Natural killer cell (primary cell): ENCODE measurements around the gene MARCHF5. TPM values are rescaled to one million over a fixed set of nuclear protein-coding genes. Genes with fewer than 3 reads are reported as not detected.

ENCODE experiments used
- ATAC-seq, 3 donors: fragments of 150-1000 bp in 2 of 3; fragments of 200-7000 bp in 1 of 3; cut with Tn5 transposase; 1 replicate in 1 of 3; 2 replicates in 2 of 3; pipeline ENCODE4 v1.10.0; 2021; ENCODE audit warnings: mild to moderate bottlenecking in 2 of 3, moderate library complexity in 2 of 3
- DNase-seq, 2 donors: peaks; one replicate each; pipeline versions ENCODE4 v3.0.0 to v3.0.0-alpha.2; 2013 to 2021; ENCODE audit warnings: mixed read lengths in 1 of 2
- H3K27ac ChIP-seq: one replicate; pipeline ENCODE4 v1.5.1; 2013; ENCODE audit warnings: mild to moderate bottlenecking, low read length
- H3K27me3 ChIP-seq: one replicate; pipeline ENCODE4 v1.6.1; 2013; ENCODE audit warnings: low read length; ENCODE audit not compliant: control insufficient read depth, insufficient read depth
- H3K36me3 ChIP-seq: one replicate; pipeline ENCODE4 v1.6.1; 2013; ENCODE audit warnings: low read length; ENCODE audit not compliant: control insufficient read depth, insufficient read depth
- H3K4me1 ChIP-seq: one replicate; pipeline ENCODE4 v1.6.1; 2013; ENCODE audit warnings: low read length; ENCODE audit not compliant: control insufficient read depth, insufficient read depth
- H3K4me3 ChIP-seq: one replicate; pipeline ENCODE4 v1.5.1; 2013; ENCODE audit warnings: low read length
- H3K9me3 ChIP-seq: one replicate; pipeline ENCODE4 v1.6.1; 2013; ENCODE audit warnings: low read length; ENCODE audit not compliant: control insufficient read depth, insufficient read depth
- H3K27ac Mint-ChIP-seq, 2 donors: one replicate each; pipeline ENCODE4 v1.8.0; 2022; ENCODE audit warnings: mild to moderate bottlenecking in 2 of 2, mixed read lengths in 2 of 2, moderate library complexity in 1 of 2
- H3K27me3 Mint-ChIP-seq, 2 donors: one replicate each; pipeline ENCODE4 v1.8.0; 2022; ENCODE audit warnings: low read depth in 2 of 2, mixed read lengths in 2 of 2
- H3K36me3 Mint-ChIP-seq: one replicate; pipeline ENCODE4 v1.8.0; 2022; ENCODE audit warnings: mixed read lengths
- H3K4me1 Mint-ChIP-seq, 2 donors: one replicate each; pipeline ENCODE4 v1.8.0; 2022; ENCODE audit warnings: mixed read lengths in 2 of 2
- H3K4me3 Mint-ChIP-seq: one replicate; pipeline ENCODE4 v1.8.0; 2022; ENCODE audit warnings: mild to moderate bottlenecking, moderate library complexity, mixed read lengths
- H3K9me3 Mint-ChIP-seq, 2 donors: one replicate each; pipeline ENCODE4 v1.8.0; 2022; ENCODE audit warnings: mixed read lengths in 2 of 2
- CTCF ChIP-seq: fragments of 200-600 bp; IDR thresholded peaks from one replicate; pipeline ENCODE4 v1.8.0; 2022; ENCODE audit warnings: antibody characterized with exemption
- WGBS: methylation state at CpG from one replicate; pipeline ENCODE4 v1.1.7; 2013; ENCODE audit warnings: missing lambda C conversion rate; ENCODE audit not compliant: insufficient coverage; 5-methylcytosine and 5-hydroxymethylcytosine counted together
- intact Hi-C: fragments of 100-400 bp; cut with micrococcal nuclease; formaldehyde crosslinking; loops from one replicate; pipeline ENCODE4 v1.14.2; 2022
- total RNA-seq, 4 donors: library from RNA; stranded (reverse); fragments of 120-200 nt in 1 of 4; gene quantifications; one replicate each; pipeline versions ENCODE4 v1.2.3 to v1.2.4, GENCODE V29; 2013 to 2022

MARCHF5 gene
- total RNA-seq, 3 donors from 2014 or later (not counting 1 experiment from before 2014, with no cell fraction given) = 28.0 to 38.6 (median 32.9) TPM

- ATAC-seq = no peak
- intact Hi-C loops = no loop called here
- TF ChIP-seq CTCF = no peak
- Histone ChIP-seq H3K27me3 (no peaks in the 10 kb centered on the region), H3K9me3 (no peaks in the 10 kb centered on the region), H3K36me3 (no peaks in the 10 kb centered on the region), H3K4me3 (no peak overlapping the region), H3K27ac (no peak overlapping the region), H3K4me1 (no peaks in the 10 kb centered on the region)
- Mint-ChIP-seq H3K4me1 (peaks cover 0 to 13% of the 10 kb centered on the region in 2 donors), H3K4me3 (no peak overlapping the region), H3K9me3 (no peaks in the 10 kb centered on the region), H3K27ac (no peak overlapping the region), H3K27me3 (no peaks in the 10 kb centered on the region), H3K36me3 (no peaks in the 10 kb centered on the region)
- 92% methylated on average over 2 of the region's 2 CpGs for WGBS
- DNase-seq = no peak
Measured at GRCh38 chr10:92268748-92269147, 22.2 kb upstream of the MARCHF5 start.

- no peaks in the 10 kb centered on the region for H3K27me3 Mint-ChIP-seq
- Histone ChIP-seq H3K4me1 (no peaks in the 10 kb centered on the region), H3K27ac (no peak overlapping the region), H3K4me3 (no peak overlapping the region), H3K27me3 (no peaks in the 10 kb centered on the region), H3K36me3 (no peaks in the 10 kb centered on the region), H3K9me3 (no peaks in the 10 kb centered on the region)
- WGBS = 95% methylated on average over 3 of the region's 3 CpGs
- ATAC-seq (no peak), DNase-seq (no peak)
- peaks cover 1 to 12% of the 10 kb centered on the region in 2 donors for H3K4me1 Mint-ChIP-seq
- no peak for TF ChIP-seq CTCF
- no peak overlapping the region for H3K4me3 Mint-ChIP-seq
- no peaks in the 10 kb centered on the region for H3K9me3 Mint-ChIP-seq
- no peaks in the 10 kb centered on the region for H3K36me3 Mint-ChIP-seq
- intact Hi-C loops = no loop called here
- H3K27ac Mint-ChIP-seq = no peak overlapping the region
Measured at GRCh38 chr10:92274071-92274470, 16.9 kb upstream of the MARCHF5 start.

- Histone ChIP-seq H3K27me3 (no peaks in the 10 kb centered on the region), H3K4me1 (peaks cover 4% of the 10 kb centered on the region), H3K27ac (no peak overlapping the region), H3K4me3 (no peak overlapping the region), H3K36me3 (no peaks in the 10 kb centered on the region), H3K9me3 (no peaks in the 10 kb centered on the region)
- Mint-ChIP-seq H3K36me3 (no peaks in the 10 kb centered on the region), H3K4me1 (peaks cover 2 to 9% of the 10 kb centered on the region in 2 donors), H3K27me3 (no peaks in the 10 kb centered on the region), H3K9me3 (no peaks in the 10 kb centered on the region), H3K27ac (no peak overlapping the region), H3K4me3 (no peak overlapping the region)
- DNase-seq (no peak), ATAC-seq (no peak)
- 63% methylated on average over 2 of the region's 4 CpGs for WGBS
- intact Hi-C loops = no loop called here
- no peak for TF ChIP-seq CTCF
Measured at GRCh38 chr10:92278996-92279696, 11.8 kb upstream of the MARCHF5 start.
